ENCODE results near the gene KRTAP20-1.

Gene KRTAP20-1

GRCh38 chr21:30652891-30653290 lies 36.7 kb downstream of the KRTAP20-1 start:
- DNase-seq, result no peak

All from activated T-cell treated with anti-CD3 and anti-CD28 coated beads for 4 hours (primary cell).